H1 (cell line): Measurements from ENCODE around the gene MYO15A. TPM values are rescaled to one million over a fixed set of nuclear protein-coding genes. Genes with fewer than 3 reads are reported as not detected.

Source experiments
- CTCF ChIA-PET: fragments of 300-600 bp; sonication (Branson Sonifier 250); formaldehyde crosslinking; loops from one replicate; lab custom pipeline; 2021; ENCODE audit not compliant: partially characterized antibody; lab: Charles Lee
- POLR2A ChIA-PET: fragments of 300-600 bp; sonication (Branson Sonifier 250); formaldehyde crosslinking; loops from one replicate; lab custom pipeline; 2021; ENCODE audit warnings: inconsistent platforms; ENCODE audit not compliant: partially characterized antibody; lab: Charles Lee
- DNase-seq, 2 experiments: peaks; one replicate each; pipeline versions ENCODE4 v3.0.0 to v3.0.0-alpha.2; 2010 to 2022; ENCODE audit warnings: low spot score in 2 of 2, low read depth in 1 of 2, mixed read lengths in 1 of 2
- FAIRE-seq: peaks from 2 replicates; lab custom pipeline; 2011; peaks lifted over from hg19 to GRCh38; lab: Jason Lieb, UNC
- H2AFZ ChIP-seq: 2 replicates; pipeline ENCODE4 v1.8.1; 2012; ENCODE audit warnings: low read length, inconsistent platforms
- H2AK5ac ChIP-seq: 2 replicates; pipeline ENCODE4 v1.6.1; 2013; ENCODE audit warnings: low read depth, low read length
- H2BK120ac ChIP-seq: replicated peaks from 2 replicates; pipeline ENCODE3; 2013; ENCODE audit warnings: low read depth, low read length, inconsistent platforms
- H2BK12ac ChIP-seq: 2 replicates; pipeline ENCODE4 v1.6.1; 2013; ENCODE audit warnings: low read depth, low read length
- H2BK15ac ChIP-seq: 2 replicates; pipeline ENCODE4 v1.6.1; 2013; ENCODE audit warnings: low read length
- H2BK20ac ChIP-seq: 2 replicates; pipeline ENCODE4 v1.6.1; 2013; ENCODE audit warnings: low read length
- H2BK5ac ChIP-seq: 2 replicates; pipeline ENCODE4 v1.6.1; 2013; ENCODE audit warnings: low read depth, low read length
- H3K14ac ChIP-seq: 2 replicates; pipeline ENCODE4 v1.6.1; 2013; ENCODE audit warnings: inconsistent platforms; ENCODE audit not compliant: insufficient read length
- H3K18ac ChIP-seq: 2 replicates; pipeline ENCODE4 v1.6.1; 2013; ENCODE audit warnings: low read length; ENCODE audit errors: extremely low read depth
- H3K23ac ChIP-seq: 2 replicates; pipeline ENCODE4 v1.6.1; 2013; ENCODE audit warnings: inconsistent platforms; ENCODE audit not compliant: insufficient read length
- H3K23me2 ChIP-seq: 2 replicates; pipeline ENCODE4 v1.6.1; 2013; ENCODE audit warnings: low read depth, low read length
- H3K27ac ChIP-seq: 2 replicates; pipeline ENCODE4 v1.6.1; 2011; ENCODE audit warnings: low read depth, low read length, inconsistent platforms
- H3K27me3 ChIP-seq, 4 experiments: replicated peaks in 1 of 4; 1 replicate in 1 of 4; 2 replicates in 3 of 4; pipeline versions ENCODE4 v1.6.1 to v1.8.1; 2011 to 2013; ENCODE audit warnings: low read length in 3 of 4, mild to moderate bottlenecking in 3 of 4, inconsistent platforms in 2 of 4, mixed read lengths in 2 of 4, moderate library complexity in 1 of 4; ENCODE audit not compliant: control insufficient read depth in 3 of 4, insufficient read depth in 3 of 4; ENCODE audit errors: extremely low read depth in 1 of 4
- H3K36me3 ChIP-seq, 4 experiments: 2 replicates each; pipeline versions ENCODE4 v1.6.1 to v1.8.1; 2011 to 2013; ENCODE audit warnings: mild to moderate bottlenecking in 4 of 4, low read length in 3 of 4, moderate library complexity in 2 of 4, control low read depth in 1 of 4, inconsistent platforms in 1 of 4; ENCODE audit not compliant: insufficient read depth in 4 of 4, control insufficient read depth in 2 of 4
- H3K4ac ChIP-seq: replicated peaks from 2 replicates; pipeline ENCODE3; 2013; ENCODE audit warnings: low read length, low read depth, mixed read lengths, inconsistent platforms; ENCODE audit not compliant: insufficient read length
- H3K4me1 ChIP-seq, 4 experiments: replicated peaks in 1 of 4; 1 replicate in 1 of 4; 2 replicates in 3 of 4; pipeline versions ENCODE4 v1.6.1 to v1.8.1; 2011 to 2013; ENCODE audit warnings: low read length in 3 of 4, inconsistent platforms in 2 of 4, mixed read lengths in 1 of 4; ENCODE audit not compliant: insufficient read depth in 4 of 4, control insufficient read depth in 3 of 4
- H3K4me2 ChIP-seq, 2 experiments: 2 replicates each; pipeline versions ENCODE4 v1.6.1 to v1.8.1; 2011 to 2013; ENCODE audit warnings: low read depth in 2 of 2, low read length in 2 of 2, control low read depth in 1 of 2, inconsistent platforms in 1 of 2, mild to moderate bottlenecking in 1 of 2; ENCODE audit not compliant: insufficient read depth in 1 of 2
- H3K4me3 ChIP-seq, 4 experiments: fragments of 200-600, 300-600 bp in 1 of 4; sonication (generic), shearing (Covaris generic), sonication (Bioruptor Twin) in 1 of 4; 2 replicates each; pipeline versions ENCODE4 v1.5.1 to v1.8.1; 2011 to 2016; ENCODE audit warnings: low read length in 4 of 4, low read depth in 3 of 4, control low read depth in 2 of 4, inconsistent platforms in 2 of 4, mild to moderate bottlenecking in 2 of 4, mixed read lengths in 1 of 4, moderate library complexity in 1 of 4; ENCODE audit not compliant: insufficient read depth in 2 of 4; ENCODE audit errors: extremely low read depth in 1 of 4
- H3K56ac ChIP-seq: replicated peaks from 2 replicates; pipeline ENCODE3; 2013; ENCODE audit warnings: low read depth, mild to moderate bottlenecking, mixed read lengths, low read length, inconsistent platforms; ENCODE audit not compliant: insufficient read length
- H3K79me1 ChIP-seq: 2 replicates; pipeline ENCODE4 v1.6.1; 2013; ENCODE audit warnings: low read depth, low read length, control low read depth
- H3K79me2 ChIP-seq, 2 experiments: 2 replicates each; pipeline versions ENCODE4 v1.6.1 to v1.8.1; 2012 to 2013; ENCODE audit warnings: low read length in 2 of 2, mild to moderate bottlenecking in 2 of 2, inconsistent platforms in 1 of 2; ENCODE audit not compliant: insufficient read depth in 2 of 2, control insufficient read depth in 1 of 2
- H3K9ac ChIP-seq, 4 experiments: replicated peaks in 1 of 4; 1 replicate in 1 of 4; 2 replicates in 3 of 4; pipeline versions ENCODE4 v1.6.1 to v1.8.1; 2011 to 2013; ENCODE audit warnings: low read depth in 3 of 4, low read length in 3 of 4, control low read depth in 2 of 4, mild to moderate bottlenecking in 2 of 4, moderate library complexity in 2 of 4, inconsistent platforms in 1 of 4; ENCODE audit errors: extremely low read depth in 1 of 4
- H3K9me3 ChIP-seq, 2 experiments: 2 replicates each; pipeline versions ENCODE4 v1.6.1 to v1.8.1; 2012 to 2013; ENCODE audit warnings: mild to moderate bottlenecking in 2 of 2, moderate library complexity in 2 of 2, control low read depth in 1 of 2, inconsistent platforms in 1 of 2, low read depth in 1 of 2, low read length in 1 of 2, mixed read lengths in 1 of 2; ENCODE audit not compliant: insufficient read depth in 2 of 2
- H4K20me1 ChIP-seq, 2 experiments: replicated peaks in 1 of 2; 2 replicates each; pipeline versions ENCODE3 to v1.8.1; 2011 to 2013; ENCODE audit warnings: inconsistent platforms in 2 of 2, low read length in 2 of 2, mild to moderate bottlenecking in 1 of 2; ENCODE audit not compliant: insufficient read depth in 2 of 2, control insufficient read depth in 1 of 2
- H4K5ac ChIP-seq: 2 replicates; pipeline ENCODE4 v1.6.1; 2013; ENCODE audit warnings: low read length, low read depth, mixed read lengths, inconsistent platforms; ENCODE audit not compliant: insufficient read length
- H4K8ac ChIP-seq: 2 replicates; pipeline ENCODE4 v1.8.0; 2013; ENCODE audit warnings: mild to moderate bottlenecking, moderate library complexity, low read length, inconsistent platforms; ENCODE audit not compliant: insufficient read depth; ENCODE audit errors: extremely low read depth
- H4K91ac ChIP-seq: replicated peaks from 2 replicates; pipeline ENCODE3; 2013; ENCODE audit warnings: low read length, mixed read lengths, inconsistent platforms; ENCODE audit not compliant: insufficient read length
- CHD1 ChIP-seq: IDR thresholded peaks from 2 replicates; pipeline ENCODE4 v1.6.1; 2012; ENCODE audit warnings: low read depth, low read length, improper control_type of control experiment
- CREB1 ChIP-seq: IDR thresholded peaks from 2 replicates; pipeline ENCODE4 v1.6.1; 2012; ENCODE audit warnings: inconsistent platforms
- MAFK ChIP-seq: IDR thresholded peaks from 2 replicates; pipeline ENCODE4 v1.6.1; 2012; ENCODE audit warnings: low read depth, mild to moderate bottlenecking, improper control_type of control experiment, low read length
- NANOG ChIP-seq: IDR thresholded peaks from 2 replicates; pipeline ENCODE4 v1.6.1; 2011; ENCODE audit warnings: low read length, low read depth, mild to moderate bottlenecking, inconsistent platforms; ENCODE audit not compliant: insufficient read depth, poor library complexity, severe bottlenecking
- RFX5 ChIP-seq: IDR thresholded peaks from 2 replicates; pipeline ENCODE4 v1.6.1; 2011; ENCODE audit warnings: low read depth, low read length, improper control_type of control experiment, borderline replicate concordance
- RXRA ChIP-seq: IDR thresholded peaks from 2 replicates; pipeline ENCODE4 v1.6.1; 2011; ENCODE audit warnings: low read depth, mild to moderate bottlenecking, low read length, moderate library complexity; ENCODE audit not compliant: insufficient read depth
- SIN3A ChIP-seq, 2 experiments: IDR thresholded peaks in 1 of 2; conservative IDR thresholded peaks in 1 of 2; 2 replicates each; pipeline ENCODE4 v1.6.1; 2011 to 2012; ENCODE audit warnings: low read length in 2 of 2, improper control_type of control experiment in 1 of 2, low read depth in 1 of 2, mild to moderate bottlenecking in 1 of 2
- SIX5 ChIP-seq: IDR thresholded peaks from 2 replicates; pipeline ENCODE4 v1.6.1; 2011; ENCODE audit warnings: mild to moderate bottlenecking, low read depth, low read length
- SP4 ChIP-seq: IDR thresholded peaks from 2 replicates; pipeline ENCODE4 v1.6.1; 2012; ENCODE audit warnings: low read length, inconsistent platforms
- SRF ChIP-seq: IDR thresholded peaks from 2 replicates; pipeline ENCODE4 v1.6.1; 2011; ENCODE audit warnings: mild to moderate bottlenecking, low read depth, low read length, moderate library complexity
- SUZ12 ChIP-seq: fragments of 200-600 bp; sonication (generic); IDR thresholded peaks from 2 replicates; pipeline ENCODE4 v1.6.1; 2012; ENCODE audit warnings: mild to moderate bottlenecking, inconsistent platforms, low read length, moderate library complexity, mixed read lengths
- WGBS, 2 experiments: shearing (Covaris generic) in 1 of 2; methylation state at CpG; one replicate each; pipeline versions ENCODE4 v1.1.6 to v1.1.7; 2013 to 2015; ENCODE audit warnings: low lambda C conversion rate in 2 of 2, mixed read lengths in 2 of 2, inconsistent platforms in 1 of 2, low coverage in 1 of 2, missing lambda C conversion rate in 1 of 2; ENCODE audit not compliant: insufficient replicate concordance in 2 of 2, insufficient coverage in 1 of 2, insufficient read length in 1 of 2; ENCODE audit errors: extremely low coverage in 1 of 2, missing lambda C conversion rate in 1 of 2; 5-methylcytosine and 5-hydroxymethylcytosine counted together
- polyA plus RNA-seq, 7 experiments: library from polyadenylated mRNA; depleted of rRNA in 3 of 7; stranded (reverse) in 5 of 7; unstranded in 2 of 7; fragments of >200 nt in 5 of 7; fragments of 200-250 nt in 2 of 7; gene quantifications; 1 replicate in 5 of 7; 2 replicates in 1 of 7; 4 replicates in 1 of 7; pipeline versions ENCODE4 v1.2.1 to v1.2.3, GENCODE V29; 2011 to 2013; ENCODE audit warnings: missing spikeins in 2 of 7, mixed read lengths in 2 of 7
- total RNA-seq: library from RNA; stranded (reverse); fragmentation: NEBNext Ultra II Directional; extraction: Animal tissue kit (Norgen Biotek cat#: 25700); gene quantifications from 2 replicates; pipeline ENCODE4 v1.2.1, GENCODE V29; 2021
- TF ChIP-seq, protein P1 (sequence below): IDR thresholded peaks from 2 replicates; pipeline ENCODE4 v1.6.1; 2011; ENCODE audit warnings: low read length, improper control_type of control experiment
- TF ChIP-seq, protein P2 (sequence below): IDR thresholded peaks from 2 replicates; pipeline ENCODE4 v1.6.1; 2012; ENCODE audit warnings: inconsistent platforms

MYO15A gene
- total and polyA plus RNA-seq, 2 of the 8 experiments (the other 6 are each of a cell fraction or from before 2014, with no cell fraction given), result 1.6 to 4.2 TPM

DNA sequence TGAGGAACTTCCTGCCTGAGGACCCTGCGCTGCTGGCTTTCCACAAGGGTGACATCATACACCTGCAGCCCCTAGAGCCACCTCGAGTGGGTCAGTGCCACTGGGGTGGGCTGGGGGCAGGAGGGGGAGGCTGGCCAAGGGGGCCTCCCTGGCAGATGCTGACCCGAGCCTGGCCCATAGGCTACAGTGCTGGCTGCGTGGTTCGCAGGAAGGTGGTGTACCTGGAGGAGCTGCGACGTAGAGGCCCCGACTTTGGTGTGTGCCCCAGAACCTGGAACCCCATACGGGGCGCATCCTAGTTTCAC is 48.4 kb downstream of the MYO15A start:
- CTCF ChIA-PET, result interaction anchor here (10.9 kb wide), 1 partner anchor 15 kb away, joined by 141 read pairs; no protein-coding TSS in a partner anchor
- Histone ChIP-seq H3K36me3 (no peaks in the 10 kb centered on the region), H2BK120ac (peak overlapping the region; percentile 10), H3K18ac (no peak overlapping the region), H3K56ac (no peak overlapping the region), H3K9me3 (no peaks in the 10 kb centered on the region), H3K4me2 (no peak overlapping the region), H3K27ac (no peak overlapping the region), H2BK20ac (no peak overlapping the region), H4K20me1 (no peaks in the 10 kb centered on the region), H3K27me3 (no peaks in the 10 kb centered on the region; a peak in 1 of 7 replicates), H2BK15ac (0 out of 2 replicates have a peak overlapping the region, but pooled peaks have one; percentile 7), H4K91ac (no peak overlapping the region), H4K8ac (no peak overlapping the region; the same call in 1 of the 2 replicates), H3K79me1 (no peaks in the 10 kb centered on the region), H3K4me1 (peaks cover 2 to 19% (median 10%) of the 10 kb centered on the region in 4 experiments), H3K14ac (no peak overlapping the region), H3K4ac (no peak overlapping the region), H3K23ac (no peak overlapping the region), H3K9ac (no peak overlapping the region), H3K4me3 (no peak overlapping the region), H4K5ac (no peak overlapping the region), H3K23me2 (peaks cover 4% of the 10 kb centered on the region; the same call in 1 of the 2 replicates), H2AFZ (no peak overlapping the region), H2BK5ac (0 out of 2 replicates have a peak overlapping the region, but pooled peaks have one; percentile 41), H3K79me2 (no peaks in the 10 kb centered on the region), H2AK5ac (0 out of 2 replicates have a peak overlapping the region, but pooled peaks have one; percentile 48), H2BK12ac (peak overlapping the region; percentile 35; the same call in 1 of the 2 replicates)
- DNase-seq (no peak), FAIRE-seq (no peak)
- POLR2A ChIA-PET, result interaction anchor here (1.8 kb wide), 1 partner anchor 29 kb away, joined by 5 read pairs; no protein-coding TSS in a partner anchor
- TF ChIP-seq RXRA, result no peak
- TF ChIP-seq, protein P1, sequence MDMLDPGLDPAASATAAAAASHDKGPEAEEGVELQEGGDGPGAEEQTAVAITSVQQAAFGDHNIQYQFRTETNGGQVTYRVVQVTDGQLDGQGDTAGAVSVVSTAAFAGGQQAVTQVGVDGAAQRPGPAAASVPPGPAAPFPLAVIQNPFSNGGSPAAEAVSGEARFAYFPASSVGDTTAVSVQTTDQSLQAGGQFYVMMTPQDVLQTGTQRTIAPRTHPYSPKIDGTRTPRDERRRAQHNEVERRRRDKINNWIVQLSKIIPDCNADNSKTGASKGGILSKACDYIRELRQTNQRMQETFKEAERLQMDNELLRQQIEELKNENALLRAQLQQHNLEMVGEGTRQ, result no peak
- TF ChIP-seq SP4, result no peak
- TF ChIP-seq SIX5, result no peak
- TF ChIP-seq, protein P2, sequence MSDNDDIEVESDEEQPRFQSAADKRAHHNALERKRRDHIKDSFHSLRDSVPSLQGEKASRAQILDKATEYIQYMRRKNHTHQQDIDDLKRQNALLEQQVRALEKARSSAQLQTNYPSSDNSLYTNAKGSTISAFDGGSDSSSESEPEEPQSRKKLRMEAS, result no peak
- TF ChIP-seq CHD1, result no peak
- TF ChIP-seq CREB1, result no peak
- no peak for TF ChIP-seq NANOG
- TF ChIP-seq SUZ12, result no peak
- TF ChIP-seq MAFK, result no peak
- no peak for TF ChIP-seq RFX5
- no peak for TF ChIP-seq SIN3A (conservative IDR thresholded peaks at IDR 0.05 in 1 of 2, IDR thresholded peaks at IDR 0.05 in 1 of 2; ENCODE audit: low read depth in 1 of 2, low read length in 2 of 2)
- TF ChIP-seq SRF, result no peak
- WGBS, 2 experiments, result 89% methylated on average over 8 of the region's 10 CpGs; no CpG with 5 or more reads in 1 of the 2 experiments
